CD4-positive, alpha-beta memory T cell (primary cell): ENCODE data around the gene NCOA3. TPM values are rescaled to one million over a fixed set of nuclear protein-coding genes. Genes with fewer than 3 reads are reported as not detected.
"Not testable (repeated sequence)": the region's sequence is repeated elsewhere in the genome, so short reads cannot be mapped to it uniquely, and the experiment has no call there.

Source experiments
- CTCF ChIA-PET: fragments of 350-600 bp; sonication (Branson Sonifier 250); formaldehyde crosslinking; loops from one replicate; lab custom pipeline; 2021; ENCODE audit warnings: inconsistent platforms; ENCODE audit not compliant: partially characterized antibody; lab: Charles Lee
- POLR2A ChIA-PET: fragments of 350-600 bp; sonication (Branson Sonifier 250); formaldehyde crosslinking; loops from one replicate; lab custom pipeline; 2021; ENCODE audit not compliant: partially characterized antibody; lab: Charles Lee
- DNase-seq, 5 donors: peaks; one replicate each; pipeline versions ENCODE4 v3.0.0 to v3.0.0-alpha.2; 2020 to 2022; ENCODE audit warnings: mixed read lengths in 1 of 5
- H3K27ac ChIP-seq: one replicate; pipeline ENCODE4 v1.7.0; 2013; ENCODE audit warnings: low read depth, low read length
- H3K27me3 ChIP-seq: 2 replicates; pipeline ENCODE4 v1.7.0; 2013; ENCODE audit warnings: mild to moderate bottlenecking, low read length, moderate library complexity; ENCODE audit not compliant: insufficient read depth
- H3K36me3 ChIP-seq: 2 replicates; pipeline ENCODE4 v1.7.0; 2013; ENCODE audit warnings: mild to moderate bottlenecking, low read length, moderate library complexity; ENCODE audit not compliant: insufficient read depth
- H3K4me1 ChIP-seq: 2 replicates; pipeline ENCODE4 v1.7.0; 2013; ENCODE audit warnings: mild to moderate bottlenecking, low read length, moderate library complexity; ENCODE audit not compliant: insufficient read depth
- H3K4me3 ChIP-seq, 2 donors: one replicate each; pipeline ENCODE4 v1.7.0; 2013; ENCODE audit warnings: low read length in 2 of 2, mild to moderate bottlenecking in 1 of 2
- H3K9me3 ChIP-seq, 2 donors: one replicate each; pipeline ENCODE4 v1.7.0; 2013; ENCODE audit warnings: low read length in 2 of 2, control low read depth in 1 of 2; ENCODE audit not compliant: control insufficient read depth in 1 of 2
- H3K27ac Mint-ChIP-seq, 7 donors: one replicate each; pipeline ENCODE4 v1.8.0; 2020 to 2021; ENCODE audit warnings: mixed read lengths in 7 of 7, mild to moderate bottlenecking in 6 of 7, inconsistent platforms in 3 of 7, moderate library complexity in 3 of 7
- H3K27me3 Mint-ChIP-seq, 2 donors: one replicate each; pipeline ENCODE4 v1.8.0; 2020 to 2021; ENCODE audit warnings: mixed read lengths in 2 of 2
- H3K36me3 Mint-ChIP-seq, 2 donors: one replicate each; pipeline ENCODE4 v1.8.0; 2020 to 2021; ENCODE audit warnings: mixed read lengths in 2 of 2, inconsistent platforms in 1 of 2, mild to moderate bottlenecking in 1 of 2
- H3K4me1 Mint-ChIP-seq, 4 donors: one replicate each; pipeline ENCODE4 v1.8.0; 2020 to 2021; ENCODE audit warnings: mixed read lengths in 4 of 4, mild to moderate bottlenecking in 1 of 4
- H3K4me3 Mint-ChIP-seq, 8 donors: one replicate each; pipeline ENCODE4 v1.8.0; 2020 to 2021; ENCODE audit warnings: mixed read lengths in 8 of 8, mild to moderate bottlenecking in 7 of 8, moderate library complexity in 6 of 8, inconsistent platforms in 3 of 8
- H3K9me3 Mint-ChIP-seq, 8 donors: one replicate each; pipeline ENCODE4 v1.8.0; 2020 to 2021; ENCODE audit warnings: mixed read lengths in 8 of 8, mild to moderate bottlenecking in 5 of 8, inconsistent platforms in 3 of 8, moderate library complexity in 1 of 8
- intact Hi-C: fragments of 100-400 bp; cut with micrococcal nuclease; formaldehyde crosslinking; loops from one replicate; pipeline ENCODE4 v1.15.1; 2023
- polyA plus RNA-seq, 2 donors: library from polyadenylated mRNA; unstranded; fragments of 300-500 nt; fragmentation: Illumina TruSeq; gene quantifications; one replicate each; pipeline ENCODE4 v1.2.3, GENCODE V29; 2021
- total RNA-seq, 2 experiments: library from RNA; stranded (reverse); gene quantifications; one replicate each; pipeline ENCODE4 v1.2.3, GENCODE V29; 2021

Gene NCOA3
- total and polyA plus RNA-seq, 4 experiments from 2014 or later = 7.0 to 74.7 (median 46.2) TPM

DNA sequence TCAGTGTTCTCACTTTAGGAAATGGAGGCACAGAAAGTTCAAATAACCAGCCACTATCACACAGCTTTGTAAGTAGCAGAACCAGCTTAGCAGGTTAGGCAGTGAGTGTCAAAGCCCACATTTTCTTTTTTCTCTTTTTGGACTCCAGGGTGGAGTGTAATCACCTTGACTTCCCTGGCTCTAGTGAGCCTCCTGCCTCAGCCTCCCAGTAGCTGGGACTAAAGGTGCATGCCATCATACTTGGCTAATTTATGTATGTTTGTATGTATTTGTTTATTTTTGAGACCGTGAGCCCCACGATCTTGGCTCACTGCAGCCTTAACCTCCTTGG is 7.8 kb upstream of the NCOA3 start:
- ChIA-PET POLR2A (interaction anchor here (1.0 to 8.1 kb wide), 2 partner anchors 8 to 45 kb away, joined by 3 to 108 read pairs; partner anchors contain the start of gene NCOA3), CTCF (interaction anchor here (0.9 to 1.0 kb wide), 2 partner anchors 10 to 110 kb away, joined by 3 to 4 read pairs; no protein-coding TSS in a partner anchor)
- no peak for DNase-seq
- Mint-ChIP-seq H3K9me3 (no peaks in the 10 kb centered on the region), H3K4me1 (peaks cover 13 to 36% (median 29%) of the 10 kb centered on the region in 4 donors), H3K36me3 (no peaks in the 10 kb centered on the region), H3K4me3 (peak overlapping the region in 4 of 8 donors; percentile 12 to 37 (median 26)), H3K27me3 (no peaks in the 10 kb centered on the region), H3K27ac (no peak overlapping the region)
- peaks cover 26% of the 10 kb centered on the region for H3K4me1 ChIP-seq
- H3K27ac ChIP-seq = no peak overlapping the region
- H3K9me3 ChIP-seq = no peaks in the 10 kb centered on the region
- no peaks in the 10 kb centered on the region for H3K27me3 ChIP-seq
- no peaks in the 10 kb centered on the region for H3K36me3 ChIP-seq
- intact Hi-C loops = no loop called here
- H3K4me3 ChIP-seq = no peak overlapping the region

DNA sequence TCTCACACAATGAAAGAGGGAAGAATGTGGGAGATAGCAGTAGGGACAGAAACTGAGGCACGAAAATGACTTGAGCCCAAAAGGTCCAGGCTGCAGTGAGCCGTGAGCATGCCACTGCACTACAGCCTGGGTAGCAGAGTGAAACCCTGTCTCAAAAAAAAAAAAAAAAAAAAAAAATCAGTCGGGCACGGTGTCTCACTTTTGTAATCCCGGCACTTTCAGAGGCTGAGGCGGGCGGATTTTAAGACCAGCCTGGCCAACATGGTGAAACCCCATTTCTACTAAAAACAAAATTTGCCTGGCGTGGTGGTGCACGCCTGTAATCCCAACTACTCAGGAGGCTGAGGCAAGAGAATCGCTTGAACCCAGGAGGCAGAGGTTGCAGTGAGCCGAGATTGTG is 7.1 kb upstream of the NCOA3 start:
- intact Hi-C loops, H3K27ac ChIP-seq, H3K27me3 Mint-ChIP-seq, POLR2A ChIA-PET, H3K4me3 ChIP-seq, H3K9me3 Mint-ChIP-seq, H3K9me3 ChIP-seq, H3K36me3 ChIP-seq, H3K27ac Mint-ChIP-seq, H3K27me3 ChIP-seq, CTCF ChIA-PET, DNase-seq, H3K36me3 Mint-ChIP-seq, H3K4me3 Mint-ChIP-seq: not testable (repeated sequence)
- peaks cover 19% of the 10 kb centered on the region for H3K4me1 ChIP-seq
- peaks cover 8 to 30% (median 24%) of the 10 kb centered on the region in 4 donors for H3K4me1 Mint-ChIP-seq

DNA sequence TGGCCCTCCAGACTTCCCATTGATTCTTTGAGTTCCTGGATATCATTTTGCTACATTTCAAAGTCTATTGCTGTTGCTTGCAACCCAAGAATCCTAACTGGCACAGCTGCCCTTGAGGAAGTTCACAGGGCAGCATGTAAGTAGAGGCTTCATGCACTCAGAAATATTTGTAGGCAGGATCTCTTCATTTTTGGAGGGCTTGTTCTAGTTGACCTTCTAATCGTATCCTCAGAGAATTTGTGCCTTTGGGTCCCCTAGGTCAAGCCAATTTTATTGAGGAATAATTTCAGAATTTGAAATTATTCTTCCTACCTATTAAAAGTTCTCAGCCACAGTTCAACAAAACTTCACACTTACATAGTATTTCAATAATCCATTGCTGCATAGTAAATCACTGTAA is 5.6 kb upstream of the NCOA3 start:
- ChIA-PET CTCF (no interaction called here), POLR2A (no interaction called here)
- intact Hi-C loops = no loop called here
- Histone ChIP-seq H3K27me3 (no peaks in the 10 kb centered on the region), H3K36me3 (no peaks in the 10 kb centered on the region), H3K9me3 (no peaks in the 10 kb centered on the region), H3K27ac (no peak overlapping the region), H3K4me1 (peaks cover 18% of the 10 kb centered on the region), H3K4me3 (no peak overlapping the region)
- Mint-ChIP-seq H3K9me3 (no peaks in the 10 kb centered on the region), H3K27me3 (no peaks in the 10 kb centered on the region), H3K36me3 (no peaks in the 10 kb centered on the region), H3K27ac (no peak overlapping the region), H3K4me3 (no peak overlapping the region), H3K4me1 (peaks cover 14 to 38% (median 26%) of the 10 kb centered on the region in 4 donors)
- DNase-seq = no peak

DNA sequence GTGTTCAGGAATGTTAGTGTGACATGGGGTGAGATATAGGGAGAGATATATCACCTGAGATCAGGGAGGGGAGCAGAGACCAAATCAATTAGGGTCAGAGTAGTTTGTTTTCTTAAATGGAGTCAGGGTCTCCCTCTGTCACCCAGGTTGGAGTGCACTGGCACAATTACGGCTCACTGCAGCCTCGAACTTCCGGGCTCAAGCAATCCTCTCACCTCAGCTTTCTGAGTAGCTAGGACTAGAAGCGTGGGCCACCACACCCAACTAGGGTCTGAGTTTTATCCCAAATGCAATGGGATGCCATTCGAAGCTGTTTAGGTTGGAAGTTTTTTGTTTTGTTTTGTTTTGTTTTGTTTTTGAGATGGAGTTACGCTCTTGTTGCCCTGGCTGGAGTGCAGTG is 3.1 kb upstream of the NCOA3 start:
- ChIA-PET CTCF (no interaction called here), POLR2A (no interaction called here)
- Mint-ChIP-seq H3K4me1 (peaks cover 18 to 49% (median 28%) of the 10 kb centered on the region in 4 donors), H3K27ac (peak overlapping the region in 2 of 7 donors; percentile 1 to 43), H3K27me3 (no peaks in the 10 kb centered on the region), H3K36me3 (peaks cover 0 to 11% of the 10 kb centered on the region in 2 donors), H3K4me3 (peak overlapping the region in 1 of 8 donors; percentile 60), H3K9me3 (peaks cover 0 to 2% (median 0%) of the 10 kb centered on the region in 8 donors)
- no peak overlapping the region for H3K27ac ChIP-seq
- H3K4me1 ChIP-seq = peaks cover 19% of the 10 kb centered on the region
- no peak for DNase-seq
- no peaks in the 10 kb centered on the region for H3K9me3 ChIP-seq
- H3K4me3 ChIP-seq = no peak overlapping the region
- H3K36me3 ChIP-seq = no peaks in the 10 kb centered on the region
- intact Hi-C loops = no loop called here
- H3K27me3 ChIP-seq = no peaks in the 10 kb centered on the region

DNA sequence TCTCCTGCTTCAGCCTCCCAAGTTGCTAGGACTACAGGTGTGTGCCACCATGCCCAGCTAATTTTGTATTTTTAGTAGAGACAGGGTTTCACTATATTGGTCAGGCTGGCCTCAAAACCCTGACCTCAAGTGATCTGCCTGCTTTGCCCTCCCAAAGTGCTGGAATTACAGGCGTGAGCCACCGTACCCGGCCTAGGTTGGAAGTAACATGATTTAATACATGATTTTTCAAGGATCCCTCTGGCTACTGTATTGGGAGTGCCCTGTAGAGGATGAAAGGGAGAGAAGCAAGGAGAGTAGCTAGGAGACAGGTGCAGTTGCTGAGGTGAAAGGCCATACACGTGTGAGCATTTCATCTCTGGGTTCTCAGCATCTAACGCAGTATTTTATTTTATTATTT is 2.6 kb upstream of the NCOA3 start:
- ChIA-PET POLR2A (interaction anchor here (5.6 kb wide), 1 partner anchor 9 kb away, joined by 108 read pairs; no protein-coding TSS in a partner anchor), CTCF (no interaction called here)
- Mint-ChIP-seq H3K9me3 (peaks cover 0 to 2% (median 0%) of the 10 kb centered on the region in 8 donors), H3K4me1 (peaks cover 18 to 49% (median 29%) of the 10 kb centered on the region in 4 donors), H3K36me3 (peaks cover 0 to 13% of the 10 kb centered on the region in 2 donors), H3K27ac (peak overlapping the region in 3 of 7 donors; percentile 3 to 43 (median 33)), H3K27me3 (no peaks in the 10 kb centered on the region), H3K4me3 (peak overlapping the region in 1 of 8 donors; percentile 15)
- Histone ChIP-seq H3K4me1 (peaks cover 19% of the 10 kb centered on the region), H3K9me3 (no peaks in the 10 kb centered on the region), H3K27me3 (no peaks in the 10 kb centered on the region), H3K27ac (no peak overlapping the region), H3K4me3 (no peak overlapping the region), H3K36me3 (no peaks in the 10 kb centered on the region)
- DNase-seq = no peak
- intact Hi-C loops = no loop called here

DNA sequence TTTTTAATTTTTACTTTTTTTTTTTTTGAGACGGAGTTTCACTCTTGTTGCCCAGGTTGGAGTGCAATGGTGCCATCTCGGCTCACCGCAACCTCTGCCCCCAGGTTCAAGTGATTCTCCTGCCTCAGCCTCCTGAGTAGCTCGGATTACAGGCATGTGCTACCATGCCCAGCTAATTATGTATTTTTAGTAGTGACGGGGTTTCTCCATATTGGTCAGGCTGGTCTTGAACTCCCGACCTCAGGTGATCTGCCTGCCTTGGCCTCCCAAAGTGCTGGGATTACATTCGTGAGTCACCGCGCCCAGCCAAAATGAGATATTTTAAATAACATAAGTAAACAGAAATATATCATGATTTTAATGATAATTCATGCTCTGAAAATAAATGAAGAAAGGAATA is 1.6 kb upstream of the NCOA3 start:
- POLR2A ChIA-PET = interaction anchor here (5.6 kb wide), 1 partner anchor 10 kb away, joined by 108 read pairs; no protein-coding TSS in a partner anchor
- Mint-ChIP-seq H3K36me3 (peaks cover 0 to 13% of the 10 kb centered on the region in 2 donors), H3K4me1 (peaks cover 19 to 53% (median 30%) of the 10 kb centered on the region in 4 donors), H3K4me3 (peak overlapping the region in 6 of 8 donors; percentile 29 to 99 (median 96)), H3K27ac (peak overlapping the region in 4 of 7 donors; percentile 6 to 93 (median 66))
- H3K27ac ChIP-seq, H3K9me3 ChIP-seq, H3K36me3 ChIP-seq, H3K27me3 Mint-ChIP-seq, H3K9me3 Mint-ChIP-seq, DNase-seq, H3K4me3 ChIP-seq, CTCF ChIA-PET, H3K27me3 ChIP-seq: not testable (repeated sequence)
- intact Hi-C loops = loop anchor here (5.0 to 10.0 kb wide), 5 partner anchors 42 to 1545 kb away; partner anchors contain the start of genes CSE1L and ZMYND8
- peaks cover 23% of the 10 kb centered on the region for H3K4me1 ChIP-seq

DNA sequence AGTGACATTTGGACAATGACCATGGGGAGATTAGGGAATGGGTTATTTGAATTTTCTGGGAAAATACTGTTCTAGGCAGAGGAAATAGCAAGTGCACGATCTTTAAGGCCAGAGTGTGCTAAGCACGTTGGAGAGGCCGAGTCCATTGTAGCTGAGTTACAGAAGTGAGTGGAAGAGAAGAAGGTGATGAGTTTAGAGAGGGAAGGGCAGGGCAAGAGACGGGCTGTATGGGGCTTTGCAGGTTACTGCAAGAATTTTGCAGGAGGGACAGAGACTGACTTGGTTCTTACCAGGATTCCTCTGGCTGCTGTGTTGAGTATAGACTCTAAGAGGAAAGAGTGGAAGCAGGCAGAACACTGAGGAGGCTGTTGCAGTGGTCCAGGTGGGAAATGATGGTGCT is 1.1 kb upstream of the NCOA3 start:
- DNase-seq = no peak
- H3K4me3 Mint-ChIP-seq = peak overlapping the region; percentile 32 to 99 (median 96)
- H3K27ac Mint-ChIP-seq = peak overlapping the region; percentile 33 to 95 (median 93)
- peaks cover 23 to 52% (median 31%) of the 10 kb centered on the region in 4 donors for H3K4me1 Mint-ChIP-seq
- ChIA-PET CTCF (no interaction called here), POLR2A (interaction anchor here (1.5 to 5.6 kb wide), 3 partner anchors 9 to 15 kb away, joined by 3 to 108 read pairs (median 7); no protein-coding TSS in a partner anchor)
- Histone ChIP-seq H3K4me1 (peaks cover 28% of the 10 kb centered on the region), H3K27ac (no peak overlapping the region), H3K9me3 (no peaks in the 10 kb centered on the region), H3K4me3 (no peak overlapping the region), H3K27me3 (no peaks in the 10 kb centered on the region), H3K36me3 (no peaks in the 10 kb centered on the region)
- H3K27me3 Mint-ChIP-seq = no peaks in the 10 kb centered on the region
- H3K36me3 Mint-ChIP-seq = peaks cover 0 to 13% of the 10 kb centered on the region in 2 donors
- peaks cover 0 to 2% (median 0%) of the 10 kb centered on the region in 8 donors for H3K9me3 Mint-ChIP-seq
- intact Hi-C loops = loop anchor here (5.0 to 10.0 kb wide), 5 partner anchors 42 to 1544 kb away; partner anchors contain the start of genes CSE1L and ZMYND8
